GM18508 (cell line): ENCODE results near the gene DZANK1.
"Not testable (repeated sequence)": the region's sequence is repeated elsewhere in the genome, so short reads cannot be mapped to it uniquely, and the experiment has no call there.

ENCODE experiments used
- ATAC-seq: cut with Tn5 transposase; IDR thresholded peaks from one replicate; pipeline ENCODE4 v1.9.1; 2021; ENCODE audit warnings: moderate number of reproducible peaks; ENCODE audit not compliant: insufficient read depth, unreplicated experiment

The DZANK1 gene

DNA sequence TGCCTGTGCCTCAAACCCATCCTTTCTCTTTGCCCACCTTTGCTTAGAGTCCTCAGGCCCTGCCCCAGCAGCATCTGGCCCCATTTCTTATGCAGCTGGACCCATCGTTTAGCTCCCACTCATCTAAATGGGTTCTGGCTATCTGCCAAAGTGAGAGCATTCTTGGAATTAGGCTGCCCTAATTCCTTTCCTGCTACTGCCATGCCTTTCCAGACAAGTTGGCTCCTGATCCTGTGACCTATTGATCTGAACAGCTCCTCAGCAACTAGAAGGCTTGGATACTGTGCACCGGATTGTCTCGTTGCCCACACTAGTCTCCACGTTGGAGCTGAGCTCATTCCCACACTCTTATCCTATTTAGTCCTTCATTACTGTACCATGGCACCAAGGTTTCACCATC is 22.9 kb downstream of the DZANK1 start:
- ATAC-seq, result no peak

DNA sequence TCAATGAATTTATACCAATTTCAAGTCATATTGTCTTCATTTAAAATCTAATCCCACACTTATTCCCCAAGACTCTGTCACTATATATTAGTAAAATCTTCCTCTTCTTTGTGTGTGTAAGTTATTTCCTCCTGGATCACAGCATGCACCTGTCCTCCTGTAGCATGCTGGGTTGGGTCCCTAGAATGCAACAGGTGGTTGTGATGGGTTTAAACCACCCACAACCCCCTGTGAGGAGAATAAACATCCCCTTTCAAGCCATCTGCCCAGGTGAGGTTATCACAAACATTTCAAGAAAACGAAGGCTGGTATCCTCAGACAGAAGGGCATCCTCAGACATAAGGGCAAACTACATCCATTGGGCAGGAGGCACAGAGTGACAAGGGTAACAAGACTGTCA is 26.4 kb downstream of the DZANK1 start:
- no peak for ATAC-seq

DNA sequence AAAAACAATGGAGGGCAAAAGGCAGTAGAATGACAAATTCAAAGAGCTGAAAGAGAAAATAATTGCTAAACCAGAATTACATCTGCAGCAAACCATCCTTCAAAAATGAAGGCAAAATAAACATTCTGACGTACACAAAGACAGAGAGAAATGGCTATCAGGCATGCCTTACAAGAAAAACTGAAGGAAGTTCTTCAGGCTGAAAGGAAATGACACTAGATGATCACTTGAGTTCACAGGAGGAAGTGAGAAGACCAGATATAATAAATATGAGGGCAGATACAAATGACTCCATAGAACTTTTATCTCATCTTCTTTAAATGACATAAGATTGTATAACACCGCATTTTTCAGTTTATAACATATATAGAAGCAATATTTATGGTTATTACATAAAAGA is 30.0 kb downstream of the DZANK1 start:
- no peak for ATAC-seq

DNA sequence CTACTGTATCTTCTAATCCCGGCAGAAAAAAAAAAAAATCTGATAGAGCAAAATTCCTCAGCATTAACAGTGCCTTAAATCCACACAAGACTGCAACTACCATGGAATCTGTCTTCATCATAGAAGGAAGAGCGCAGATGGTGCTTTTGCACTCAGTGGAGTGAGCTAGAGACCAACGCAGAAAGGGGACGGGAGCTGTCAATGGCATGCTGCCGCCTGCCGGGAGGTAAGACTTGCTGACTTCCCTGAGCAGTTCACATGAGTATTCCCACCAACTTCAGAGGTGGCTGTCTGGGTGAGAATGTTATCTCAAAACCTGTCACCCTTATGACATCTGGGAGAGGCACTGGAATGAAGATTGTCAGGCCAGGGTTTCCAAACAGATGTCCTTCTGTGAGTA is 35.6 kb downstream of the DZANK1 start:
- ATAC-seq, result no peak

DNA sequence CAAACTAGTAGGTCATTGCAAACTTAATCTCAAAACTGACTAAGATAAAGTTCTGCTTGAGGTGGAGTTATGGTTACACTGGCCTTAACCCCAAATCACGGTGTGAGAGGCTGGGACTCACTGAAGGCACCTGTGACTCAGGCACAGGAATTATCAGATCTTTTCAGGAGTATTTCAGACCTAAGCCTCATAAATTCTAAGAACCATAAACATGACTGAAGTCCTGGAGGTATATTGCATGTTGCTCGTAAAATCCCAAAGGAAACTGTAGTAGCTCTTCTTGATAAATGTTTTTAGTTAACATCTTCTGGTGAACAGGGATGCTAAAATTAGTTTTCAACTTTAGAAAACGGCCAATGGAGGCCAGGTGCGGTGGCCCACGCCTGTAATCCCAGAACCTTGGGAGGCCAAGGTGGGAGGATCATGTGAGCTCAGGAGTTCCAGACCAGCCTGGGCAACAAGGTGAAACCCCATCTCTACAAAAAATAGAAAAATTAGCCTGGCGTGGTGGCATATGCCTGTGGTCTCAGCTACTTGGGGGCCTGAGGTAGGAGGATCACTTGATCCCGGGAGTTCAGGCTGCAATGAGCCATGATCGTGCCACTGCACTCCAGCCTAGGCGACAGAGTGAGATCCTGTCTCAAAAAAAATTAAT is 36.5 kb downstream of the DZANK1 start:
- no peak for ATAC-seq

DNA sequence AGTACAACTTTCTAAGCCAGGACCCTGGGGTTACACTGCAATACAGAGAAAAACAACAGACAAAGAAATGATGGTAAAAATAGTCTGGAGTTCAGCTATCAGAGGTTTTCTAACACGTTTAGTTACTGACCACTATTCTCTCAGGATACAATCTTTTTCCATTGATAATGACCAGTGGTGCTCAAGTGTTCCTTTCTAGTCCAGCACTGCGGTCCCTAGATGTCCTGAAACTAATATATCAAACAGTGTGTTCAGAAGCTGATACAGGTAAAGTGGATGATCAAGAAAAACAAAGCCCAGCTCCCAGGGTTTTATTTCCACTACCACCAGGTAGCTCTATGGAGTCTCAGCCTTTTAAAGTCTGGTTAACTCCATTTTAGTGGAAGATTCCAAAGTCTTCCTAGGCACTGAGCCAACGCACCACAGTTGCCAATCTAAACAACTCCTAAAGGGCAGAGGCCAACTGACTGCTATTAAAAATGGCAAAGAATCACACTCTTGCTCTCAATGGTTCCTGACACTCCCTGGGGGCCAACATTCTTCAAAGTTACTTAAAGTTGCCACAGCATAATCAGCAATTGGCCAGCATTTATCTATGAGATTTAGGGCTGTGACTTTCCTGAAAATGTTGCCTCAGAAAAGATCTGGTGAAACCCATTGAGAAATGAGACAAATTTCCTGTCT is 38.2 kb downstream of the DZANK1 start:
- no peak for ATAC-seq

DNA sequence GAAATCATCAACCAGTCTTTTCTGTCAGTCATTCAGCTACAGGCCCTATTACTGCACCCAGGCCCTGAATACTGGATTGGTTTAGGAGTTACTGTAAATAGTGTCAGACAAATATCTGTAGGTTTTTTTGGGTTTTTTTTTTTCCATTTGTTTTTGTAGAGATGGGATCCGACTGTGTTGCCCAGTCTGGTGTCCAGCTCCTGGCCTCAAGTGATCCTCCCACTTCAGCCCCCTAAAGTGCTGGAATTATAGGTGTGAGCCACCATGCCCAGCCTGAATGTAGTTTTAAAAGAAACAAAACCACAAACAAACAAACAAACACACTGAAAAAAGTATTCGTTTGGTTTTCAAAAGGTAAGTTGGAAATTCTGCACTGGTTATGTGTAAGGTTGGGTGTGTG is 39.6 kb downstream of the DZANK1 start:
- no peak for ATAC-seq

DNA sequence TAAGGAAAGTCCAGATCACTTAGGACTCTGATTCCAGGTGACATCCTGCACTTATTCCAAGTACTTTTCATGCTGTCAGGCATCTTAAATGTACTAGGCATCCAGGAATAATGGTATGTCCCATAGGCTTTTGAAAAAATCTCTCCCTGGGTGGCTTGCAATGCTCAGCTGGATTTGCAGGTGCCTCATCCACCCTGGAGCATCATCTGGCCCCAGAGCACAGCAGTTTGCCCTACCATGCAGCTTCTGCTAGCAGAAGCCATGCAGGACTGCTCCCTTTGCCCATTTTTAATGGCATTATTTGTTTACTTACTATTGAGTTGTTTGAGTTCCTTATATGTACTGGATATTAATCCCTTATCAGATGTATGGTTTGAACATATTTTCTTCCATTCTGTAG is 45.2 kb downstream of the DZANK1 start:
- no peak for ATAC-seq

DNA sequence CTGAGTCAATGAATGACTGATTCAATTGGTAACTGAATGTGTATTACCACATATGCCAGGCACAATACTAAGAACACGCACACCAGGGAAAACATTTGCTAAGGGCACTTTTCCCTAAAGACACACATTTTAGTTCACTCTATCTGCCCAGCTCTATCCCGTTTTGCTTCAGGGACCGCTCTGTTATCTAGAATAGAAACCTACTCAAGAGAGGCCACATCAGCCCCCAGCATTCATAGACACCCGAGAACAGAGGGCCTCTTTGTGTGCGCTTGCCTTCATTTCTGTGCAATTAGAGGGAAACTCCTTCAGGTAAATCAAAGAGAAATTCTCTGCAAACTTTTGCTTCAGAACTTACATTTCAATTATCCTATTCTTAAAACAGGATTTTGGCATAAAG is 50.3 kb downstream of the DZANK1 start:
- ATAC-seq, result no peak

DNA sequence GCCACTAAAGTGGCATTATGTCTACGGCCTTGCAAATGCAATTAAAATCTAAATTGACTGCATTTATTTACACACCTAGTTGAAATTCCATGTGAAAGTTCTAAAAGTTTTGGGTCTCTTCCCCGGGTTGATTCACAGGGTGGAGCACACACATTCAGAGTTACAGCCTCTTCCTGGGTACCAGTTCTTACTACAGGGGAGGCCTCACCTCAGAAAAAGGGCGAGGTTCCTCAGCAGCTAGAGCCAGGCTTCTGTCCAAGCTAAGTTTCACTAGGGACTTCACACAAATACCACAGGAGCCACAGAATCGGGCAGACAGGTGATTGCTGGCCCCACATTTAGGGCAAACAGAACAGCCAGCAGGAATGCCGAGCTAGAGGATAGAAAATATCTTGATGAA is 52.7 kb downstream of the DZANK1 start:
- ATAC-seq, result no peak

DNA sequence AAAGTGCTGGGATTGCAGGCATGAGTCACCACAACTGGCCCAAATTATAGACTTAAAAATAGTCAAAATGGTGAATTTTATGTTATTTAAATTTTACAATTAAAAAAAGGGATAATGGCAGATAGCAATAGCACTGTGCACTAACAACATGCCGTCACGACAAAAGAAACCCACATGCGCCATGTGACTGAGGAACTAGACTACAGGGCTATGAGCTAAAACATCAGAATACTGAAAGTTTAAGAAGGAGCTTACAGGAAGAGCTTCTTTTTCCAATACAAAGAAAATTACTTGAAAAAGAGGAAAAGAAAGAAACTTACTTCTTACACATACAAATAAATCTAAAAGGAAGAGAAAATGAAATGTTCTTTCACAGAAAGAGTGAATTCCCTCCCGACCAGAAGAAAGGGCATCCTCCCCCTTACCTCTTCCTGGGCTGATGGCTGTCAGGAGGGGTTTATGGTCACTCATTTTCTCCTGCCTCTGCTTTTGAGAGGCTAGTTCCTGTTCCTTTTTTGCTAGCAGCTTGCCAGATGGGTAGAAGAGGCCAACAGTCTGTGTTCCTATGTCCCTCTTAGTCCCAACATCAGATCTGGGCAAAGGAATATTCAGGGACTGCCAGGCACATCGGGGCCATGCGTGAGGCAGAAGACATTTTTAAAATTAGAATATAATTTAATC is 54.5 kb downstream of the DZANK1 start:
- ATAC-seq, result no peak

DNA sequence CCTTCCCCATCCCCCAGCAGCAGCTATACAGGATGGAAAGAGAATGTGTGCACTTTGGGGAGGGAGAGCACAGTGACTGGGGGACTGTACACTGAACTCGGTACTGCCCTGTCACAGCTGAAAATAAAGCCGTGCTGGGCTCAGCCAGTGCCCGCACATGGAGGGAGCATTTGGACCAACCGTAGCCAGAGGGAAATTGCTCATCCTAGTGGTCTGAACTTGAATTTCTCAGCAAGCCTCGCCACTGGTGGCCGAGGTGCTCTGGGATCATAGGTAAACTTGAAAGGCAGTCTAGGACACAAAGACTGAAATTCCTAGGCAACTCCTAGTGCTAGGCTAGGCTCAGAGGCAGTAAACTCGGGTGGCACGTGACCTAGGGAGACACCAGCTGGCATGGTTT is 61.0 kb downstream of the DZANK1 start:
- ATAC-seq, result no peak

DNA sequence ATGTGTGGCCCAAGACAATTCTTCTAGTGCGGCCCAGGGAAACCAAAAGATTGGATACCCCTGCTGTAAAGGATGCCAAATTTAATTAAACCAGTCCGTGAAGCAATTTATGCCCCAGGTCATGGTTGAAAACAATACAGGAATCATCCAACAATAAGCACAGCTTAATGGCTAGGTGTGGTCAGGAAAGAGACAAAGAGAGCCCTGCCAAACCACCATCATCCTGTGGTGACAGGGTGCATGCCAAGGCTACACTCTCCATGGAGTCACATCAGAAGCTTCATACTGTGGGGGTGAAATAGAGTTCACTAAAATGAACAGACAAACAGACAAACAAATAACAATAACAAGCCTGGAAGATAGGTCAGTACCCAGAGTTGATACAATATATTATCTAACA is 62.7 kb downstream of the DZANK1 start:
- ATAC-seq, result no peak

DNA sequence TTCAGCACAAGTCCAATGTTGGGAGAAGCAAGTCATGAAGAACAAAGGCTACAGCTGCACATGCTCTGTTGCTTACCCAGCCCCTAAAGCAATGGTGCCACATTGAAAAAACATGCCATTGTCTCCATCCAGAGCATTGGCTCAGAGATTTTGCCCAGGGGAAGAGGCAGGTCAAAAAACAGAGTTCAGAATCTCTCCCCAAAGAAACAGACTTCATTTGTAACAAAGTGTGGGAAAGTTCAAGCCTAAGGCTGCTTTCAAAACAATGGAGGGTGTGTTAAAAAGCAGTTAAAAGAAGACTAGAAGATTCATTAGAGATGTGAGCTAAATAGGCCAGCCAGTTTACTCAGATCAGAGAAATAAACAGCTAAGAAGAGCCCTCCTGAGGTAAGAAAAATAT is 63.6 kb downstream of the DZANK1 start:
- no peak for ATAC-seq

DNA sequence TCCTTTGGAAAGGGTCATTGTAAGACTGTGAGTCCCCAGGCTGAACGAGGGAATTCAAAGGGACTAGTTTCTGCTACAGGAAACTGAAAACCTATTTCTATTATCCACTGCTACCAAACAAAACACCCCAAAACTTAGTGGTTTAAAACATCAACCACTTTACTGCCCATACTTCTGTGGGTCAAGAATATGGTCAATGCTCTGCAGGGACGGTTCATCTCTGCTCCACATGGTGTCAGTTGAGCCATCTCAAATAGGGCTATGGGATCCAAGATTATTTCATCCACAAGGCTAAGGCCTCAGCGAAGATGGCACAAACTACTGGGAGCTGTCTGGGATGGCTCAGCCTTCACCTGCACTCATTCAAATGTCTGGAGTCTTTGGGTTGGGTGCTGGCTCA is 65.5 kb downstream of the DZANK1 start:
- no peak for ATAC-seq

DNA sequence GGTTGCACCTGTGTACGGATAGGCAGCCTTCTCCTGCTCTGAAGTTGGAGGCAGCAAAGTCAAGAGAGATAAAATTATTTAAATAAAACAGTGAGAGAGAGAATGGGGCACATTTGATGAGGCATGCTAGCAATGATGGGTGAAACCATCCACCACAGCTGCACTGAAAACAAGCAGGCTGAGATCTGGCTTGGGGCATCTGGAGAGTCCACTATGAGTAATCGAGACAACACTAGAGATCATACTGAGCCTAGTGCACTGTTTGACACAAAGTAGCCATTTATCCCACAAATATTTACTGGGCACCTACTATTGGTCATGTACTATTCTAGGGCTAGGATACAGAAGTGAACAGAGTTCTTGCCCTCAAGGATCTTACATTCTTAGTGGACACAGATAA is 66.4 kb downstream of the DZANK1 start:
- ATAC-seq, result no peak

DNA sequence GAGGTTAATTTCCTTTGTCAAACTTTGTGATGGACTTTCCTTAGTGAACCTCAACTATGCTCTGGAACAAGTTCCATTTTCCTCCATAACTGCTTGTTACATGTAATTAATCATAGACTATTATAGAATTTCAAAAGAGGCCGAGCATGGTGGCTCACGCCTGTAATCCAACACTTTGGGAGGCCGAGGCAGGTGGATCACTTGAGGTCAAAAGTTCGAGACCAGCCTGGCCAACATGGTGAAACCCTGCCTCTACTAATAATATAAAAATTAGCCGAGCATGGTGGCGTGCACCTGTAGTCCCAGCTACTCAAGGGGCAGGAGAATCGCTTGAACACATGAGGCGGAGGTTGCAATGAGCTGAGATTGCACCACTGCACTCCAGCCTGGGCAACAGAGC is 68.1 kb downstream of the DZANK1 start:
- not testable (repeated sequence) for ATAC-seq

DNA sequence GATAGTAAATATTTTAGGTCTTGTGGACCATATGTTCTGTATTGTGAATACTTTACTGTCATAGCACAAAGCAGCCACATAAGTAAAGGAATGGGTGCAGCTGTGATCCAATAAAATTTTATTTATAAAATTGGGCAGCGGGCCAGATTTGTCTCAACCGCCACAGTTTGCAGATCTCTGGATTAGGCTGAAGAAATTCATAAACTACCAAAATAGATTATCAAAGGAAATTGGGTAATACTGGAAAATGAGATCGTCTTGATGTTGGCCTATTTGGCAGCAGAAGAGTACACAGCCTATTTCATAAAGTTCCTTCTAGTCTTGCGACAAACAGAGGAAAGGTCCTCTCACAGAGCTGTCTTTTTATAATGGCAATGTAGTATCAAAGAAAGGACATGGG is 69.8 kb downstream of the DZANK1 start:
- no peak for ATAC-seq

DNA sequence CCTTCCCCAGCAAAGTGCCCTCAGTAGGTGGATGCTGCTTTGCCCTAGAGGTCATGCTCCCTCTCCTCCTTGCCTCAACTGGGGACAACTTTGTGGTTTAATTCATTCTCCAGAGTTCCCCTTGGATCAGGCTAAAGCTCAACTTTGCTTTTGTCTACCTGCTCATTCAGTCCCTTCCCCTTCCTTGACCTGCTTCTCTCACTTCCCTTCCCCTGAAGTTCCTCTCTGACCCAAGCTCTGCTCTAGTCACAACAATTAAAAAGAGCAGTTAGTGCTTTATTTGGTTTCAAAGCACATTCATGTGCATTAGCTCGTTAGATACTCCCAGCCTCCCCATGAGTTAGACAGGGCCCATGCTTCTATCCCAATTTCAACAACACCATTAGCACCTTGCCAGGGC is 71.3 kb downstream of the DZANK1 start:
- no peak for ATAC-seq

DNA sequence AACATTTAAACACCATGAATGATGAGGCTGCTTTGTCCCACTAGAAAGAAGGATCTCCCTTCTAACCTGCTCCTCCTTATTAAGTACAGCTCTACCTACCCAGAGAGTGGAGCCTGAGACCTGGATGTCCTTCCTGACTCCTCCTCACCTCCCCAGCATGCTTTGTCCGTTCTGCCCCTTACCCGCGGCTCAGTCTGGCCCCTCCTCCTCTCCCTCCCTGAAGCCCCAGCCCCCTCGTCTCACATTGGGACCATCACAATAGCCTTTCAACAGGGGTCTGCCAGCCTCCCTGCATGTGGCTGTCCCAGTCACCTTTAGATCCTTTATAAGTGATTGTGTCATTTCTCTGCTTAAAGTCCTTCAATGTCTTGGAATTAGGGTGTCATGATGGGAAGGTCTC is 72.5 kb downstream of the DZANK1 start:
- no peak for ATAC-seq

DNA sequence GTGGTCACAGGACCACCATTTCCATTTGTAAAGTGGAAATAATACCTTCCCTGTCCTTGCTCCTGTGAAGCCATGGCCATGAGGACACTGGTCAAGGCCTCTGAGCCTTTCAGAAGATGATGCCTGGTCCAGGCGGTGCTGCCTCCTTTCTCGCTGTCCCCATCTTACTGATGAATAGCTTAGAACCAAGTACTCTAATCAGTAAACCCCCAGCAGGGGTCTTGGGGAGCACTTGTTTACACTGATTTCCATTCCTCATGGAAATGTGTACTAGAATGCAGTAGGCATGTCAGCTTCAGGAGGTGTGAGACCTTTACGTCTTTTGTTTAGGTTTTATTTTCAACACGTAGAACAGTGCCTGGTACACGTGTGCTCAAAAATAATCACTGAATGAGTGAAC is 75.1 kb downstream of the DZANK1 start:
- ATAC-seq, result no peak

DNA sequence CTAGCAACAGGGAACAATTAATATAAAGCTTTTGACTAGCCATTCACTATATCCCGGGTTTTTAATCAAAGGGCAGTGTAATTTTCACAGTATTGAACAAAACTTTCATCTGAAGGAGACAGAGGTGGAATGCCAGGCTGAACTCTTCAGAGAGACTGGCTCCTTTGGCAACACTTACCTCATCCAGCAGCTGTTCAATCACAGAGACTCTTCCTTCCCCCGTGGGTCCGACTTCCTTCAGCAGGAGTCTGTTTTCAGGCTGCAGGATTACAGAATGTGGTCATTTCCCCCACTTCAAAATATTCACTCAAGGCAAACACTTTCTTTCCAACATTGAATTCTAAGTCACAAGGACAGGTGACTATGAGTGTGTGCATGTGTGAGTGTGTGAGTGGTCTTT is 76.6 kb downstream of the DZANK1 start:
- no peak for ATAC-seq
